ENCODE data around the gene LAD1. TPM values are rescaled to one million over a fixed set of nuclear protein-coding genes. Genes with fewer than 3 reads are reported as not detected.

The LAD1 gene
- total and polyA plus RNA-seq, 2 donors (not counting 1 experiment from before 2014, with no cell fraction given) = 0.10 TPM; not detected in 1

- CTCF ChIA-PET = no interaction called here
Observed at GRCh38 chr1:201370500-201370899, 28.6 kb downstream of the LAD1 start.

GRCh38 chr1:201369209-201369608, 29.9 kb downstream of the LAD1 start:
- DNase-seq (no peak), ATAC-seq (ENCODE audit: low read depth) (no peak)
- H3K27me3 ChIP-seq (replicated peaks in 1 of 4; ENCODE audit: control extremely low read depth in 1 of 4, control insufficient read depth in 3 of 4, insufficient read depth in 4 of 4, low read length in 3 of 4) = no peaks in the 10 kb centered on the region
- H4K20me1 ChIP-seq (ENCODE audit: control insufficient read depth, insufficient read depth, low read length, poor library complexity, severe bottlenecking) = no peaks in the 10 kb centered on the region
- intact Hi-C loops (cut with micrococcal nuclease) = no loop called here
- H3K4me2 ChIP-seq (replicated peaks; ENCODE audit: low read depth, low read length, poor library complexity, severe bottlenecking) = no peak overlapping the region
- no peak overlapping the region for H3K27ac ChIP-seq (ENCODE audit: low read length in 2 of 2)
- TF ChIP-seq CTCF (IDR thresholded peaks at IDR 0.05) (no peak), EZH2 (IDR thresholded peaks at IDR 0.05; ENCODE audit: borderline replicate concordance, insufficient read depth, low read depth, low read length, poor library complexity, severe bottlenecking) (no peak)
- Mint-ChIP-seq H3K9me3 (ENCODE audit: insufficient read depth) (no peaks in the 10 kb centered on the region), H3K4me3 (no peak overlapping the region), H3K27me3 (peaks cover 36% of the 10 kb centered on the region), H3K27ac (peak overlapping the region; percentile 15), H3K4me1 (no peaks in the 10 kb centered on the region)
- H2AFZ ChIP-seq (ENCODE audit: insufficient read depth, low read depth, low read length, poor library complexity, severe bottlenecking) = no peak overlapping the region
- no peaks in the 10 kb centered on the region for H3K9me3 ChIP-seq (ENCODE audit: control extremely low read depth in 1 of 3, control insufficient read depth in 2 of 3, insufficient read depth in 1 of 3, low read length in 2 of 3)
- H3K36me3 ChIP-seq (replicated peaks in 1 of 2; ENCODE audit: control extremely low read depth in 1 of 2, control insufficient read depth in 1 of 2, extremely low read depth in 1 of 2, insufficient read depth in 2 of 2, low read length in 1 of 2) = no peaks in the 10 kb centered on the region
- H3K4me3 ChIP-seq (ENCODE audit: control extremely low read depth in 1 of 5, extremely low read depth in 1 of 5, insufficient read depth in 1 of 5, low read depth in 2 of 5, low read length in 4 of 5) = no peak overlapping the region
- 71% methylated on average over 6 of the region's 6 CpGs for WGBS (ENCODE audit: insufficient coverage)
- CTCF ChIA-PET = no interaction called here
- no peaks in the 10 kb centered on the region for H3K4me1 ChIP-seq (ENCODE audit: control insufficient read depth in 2 of 2, insufficient read depth in 2 of 2, low read length in 2 of 2)
- no peaks in the 10 kb centered on the region for H3K79me2 ChIP-seq (ENCODE audit: control insufficient read depth, insufficient read depth, low read length)
- no peak overlapping the region for H3K9ac ChIP-seq (ENCODE audit: low read length)
- POLR2A ChIA-PET = no interaction called here

More at GRCh38 chr1:201370500-201370899, 28.6 kb downstream of the LAD1 start:
- DNase-seq (no peak), ATAC-seq (ENCODE audit: low read depth) (no peak)
- no peaks in the 10 kb centered on the region for H3K27me3 ChIP-seq (replicated peaks in 1 of 4; ENCODE audit: control extremely low read depth in 1 of 4, control insufficient read depth in 3 of 4, insufficient read depth in 4 of 4, low read length in 3 of 4)
- H3K4me2 ChIP-seq (replicated peaks; ENCODE audit: low read depth, low read length, poor library complexity, severe bottlenecking) = no peak overlapping the region
- no peak overlapping the region for H3K4me3 Mint-ChIP-seq
- no peaks in the 10 kb centered on the region for H3K79me2 ChIP-seq (ENCODE audit: control insufficient read depth, insufficient read depth, low read length)
- no peak overlapping the region for H3K9ac ChIP-seq (ENCODE audit: low read length)
- H3K27me3 Mint-ChIP-seq = peaks cover 40% of the 10 kb centered on the region
- POLR2A ChIA-PET = no interaction called here
- H3K4me1 Mint-ChIP-seq = no peaks in the 10 kb centered on the region
- H3K36me3 ChIP-seq (replicated peaks in 1 of 2; ENCODE audit: control extremely low read depth in 1 of 2, control insufficient read depth in 1 of 2, extremely low read depth in 1 of 2, insufficient read depth in 2 of 2, low read length in 1 of 2) = no peaks in the 10 kb centered on the region
- no peak overlapping the region for H3K27ac ChIP-seq (ENCODE audit: low read length in 2 of 2)
- H3K27ac Mint-ChIP-seq = no peak overlapping the region
- H3K4me1 ChIP-seq (ENCODE audit: control insufficient read depth in 2 of 2, insufficient read depth in 2 of 2, low read length in 2 of 2) = no peaks in the 10 kb centered on the region
- no peak overlapping the region for H3K4me3 ChIP-seq (ENCODE audit: control extremely low read depth in 1 of 5, extremely low read depth in 1 of 5, insufficient read depth in 1 of 5, low read depth in 2 of 5, low read length in 4 of 5)
- no peaks in the 10 kb centered on the region for H3K9me3 Mint-ChIP-seq (ENCODE audit: insufficient read depth)
- no peak overlapping the region for H2AFZ ChIP-seq (ENCODE audit: insufficient read depth, low read depth, low read length, poor library complexity, severe bottlenecking)
- 67% methylated on average over 1 of the region's 3 CpGs for WGBS (ENCODE audit: insufficient coverage)
- intact Hi-C loops (cut with micrococcal nuclease) = no loop called here
- H3K9me3 ChIP-seq (ENCODE audit: control extremely low read depth in 1 of 3, control insufficient read depth in 2 of 3, insufficient read depth in 1 of 3, low read length in 2 of 3) = no peaks in the 10 kb centered on the region
- no peak for TF ChIP-seq EZH2 (IDR thresholded peaks at IDR 0.05; ENCODE audit: borderline replicate concordance, insufficient read depth, low read depth, low read length, poor library complexity, severe bottlenecking)
- no peaks in the 10 kb centered on the region for H4K20me1 ChIP-seq (ENCODE audit: control insufficient read depth, insufficient read depth, low read length, poor library complexity, severe bottlenecking)

All from B cell (primary cell).